Measurements from ENCODE around the gene FABP1.

Gene FABP1

DNA sequence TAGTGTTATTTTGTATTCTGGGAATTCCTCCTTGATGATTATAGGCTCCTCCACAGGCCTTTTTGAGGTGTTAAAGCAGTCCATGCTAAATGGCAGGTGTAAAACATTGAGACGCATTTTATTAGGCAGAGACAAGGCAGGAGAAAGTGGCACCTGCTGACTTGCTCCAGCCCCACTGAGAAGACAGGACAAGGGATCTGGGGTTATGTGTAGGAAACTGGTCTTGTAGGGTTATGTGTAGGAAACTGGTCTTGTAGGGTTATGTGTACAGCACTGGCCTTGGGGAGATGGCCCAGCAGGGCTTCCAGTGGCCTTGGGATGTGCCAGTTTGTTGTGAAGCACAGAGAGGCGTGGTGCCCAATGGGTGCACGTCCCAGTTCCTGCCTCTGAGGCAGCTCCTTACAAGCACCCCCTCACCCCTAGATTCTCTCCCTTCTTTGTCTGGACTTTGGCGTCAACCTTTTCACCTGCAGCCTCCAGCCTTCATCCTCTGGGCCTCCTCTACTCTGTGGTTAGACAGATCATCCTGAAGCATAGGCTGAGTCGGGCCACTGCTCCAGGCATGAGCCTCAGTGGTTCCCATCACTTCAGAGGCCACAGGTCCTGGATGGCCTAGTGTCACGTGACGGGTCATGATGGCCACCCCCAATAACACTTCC, 921 bp upstream of the FABP1 start:
- H3K4me3 ChIP-seq (ENCODE audit: low read length) = no peak overlapping the region
- TF ChIP-seq, protein P1, sequence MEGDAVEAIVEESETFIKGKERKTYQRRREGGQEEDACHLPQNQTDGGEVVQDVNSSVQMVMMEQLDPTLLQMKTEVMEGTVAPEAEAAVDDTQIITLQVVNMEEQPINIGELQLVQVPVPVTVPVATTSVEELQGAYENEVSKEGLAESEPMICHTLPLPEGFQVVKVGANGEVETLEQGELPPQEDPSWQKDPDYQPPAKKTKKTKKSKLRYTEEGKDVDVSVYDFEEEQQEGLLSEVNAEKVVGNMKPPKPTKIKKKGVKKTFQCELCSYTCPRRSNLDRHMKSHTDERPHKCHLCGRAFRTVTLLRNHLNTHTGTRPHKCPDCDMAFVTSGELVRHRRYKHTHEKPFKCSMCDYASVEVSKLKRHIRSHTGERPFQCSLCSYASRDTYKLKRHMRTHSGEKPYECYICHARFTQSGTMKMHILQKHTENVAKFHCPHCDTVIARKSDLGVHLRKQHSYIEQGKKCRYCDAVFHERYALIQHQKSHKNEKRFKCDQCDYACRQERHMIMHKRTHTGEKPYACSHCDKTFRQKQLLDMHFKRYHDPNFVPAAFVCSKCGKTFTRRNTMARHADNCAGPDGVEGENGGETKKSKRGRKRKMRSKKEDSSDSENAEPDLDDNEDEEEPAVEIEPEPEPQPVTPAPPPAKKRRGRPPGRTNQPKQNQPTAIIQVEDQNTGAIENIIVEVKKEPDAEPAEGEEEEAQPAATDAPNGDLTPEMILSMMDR (conservative IDR thresholded peaks at IDR 0.05; ENCODE audit: low read length) = no peak
- no peak for DNase-seq (ENCODE audit: low read depth)

DNA sequence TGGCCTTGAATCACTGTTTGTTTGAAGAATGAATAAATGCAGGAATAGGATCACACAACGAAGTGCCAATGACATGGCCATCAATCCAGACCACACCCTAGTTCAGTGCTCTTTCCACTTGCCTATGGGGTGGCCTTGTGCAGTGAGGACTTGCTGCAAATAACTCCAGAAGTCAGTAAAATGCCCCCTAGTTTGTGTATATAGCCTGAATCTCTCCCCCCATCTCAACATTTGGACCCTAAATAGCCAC, 299 bp downstream of the FABP1 start:
- no peak overlapping the region for H3K4me3 ChIP-seq (ENCODE audit: low read length)

DNA sequence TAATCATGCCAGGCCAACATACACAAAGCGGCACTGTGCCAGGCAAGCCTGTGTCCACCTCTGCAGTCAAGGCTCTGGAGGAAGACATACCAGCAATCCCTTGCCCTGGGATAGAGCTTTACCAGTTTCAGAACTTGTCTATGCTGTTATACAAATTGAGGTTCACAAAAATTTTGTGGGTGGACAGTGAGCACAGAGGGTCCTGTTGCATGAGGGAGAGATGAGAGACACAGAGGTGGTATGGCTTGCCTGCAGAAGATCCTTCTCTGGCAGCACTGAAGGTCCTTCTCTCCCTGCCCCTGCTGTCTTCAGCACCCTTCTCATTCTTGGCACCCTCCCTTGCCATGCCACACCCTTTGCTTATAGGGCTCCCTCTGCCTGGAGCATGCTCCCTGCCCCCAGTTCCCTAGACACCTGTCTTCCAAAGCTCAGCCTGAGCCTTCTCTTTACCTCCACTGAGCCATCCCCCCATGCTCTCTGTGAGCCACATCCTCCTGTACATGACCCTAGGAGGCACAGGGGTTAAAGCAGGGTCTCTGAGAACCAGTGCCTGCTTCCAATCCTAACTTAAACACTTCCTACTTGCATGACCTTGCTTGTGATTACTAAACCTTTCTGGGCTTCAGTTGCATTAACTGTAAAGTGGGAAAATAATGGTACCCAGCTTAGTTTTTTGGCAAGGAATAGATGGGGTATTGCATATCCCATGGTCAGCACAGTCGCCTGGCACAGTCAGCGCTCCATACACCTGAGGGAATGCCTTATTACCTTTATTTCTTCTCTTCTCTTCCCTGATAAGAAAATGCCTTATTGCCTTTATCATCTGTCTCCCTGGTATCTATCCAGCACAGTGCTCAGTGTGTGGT, 857 bp downstream of the FABP1 start:
- no peak for DNase-seq (ENCODE audit: low read depth)
- TF ChIP-seq, protein P1 (conservative IDR thresholded peaks at IDR 0.05; ENCODE audit: low read length) = no peak
- no peak overlapping the region for H3K4me3 ChIP-seq (ENCODE audit: low read length)

More for the DNA sequence above, 299 bp downstream of the FABP1 start:
- DNase-seq (ENCODE audit: low read depth) = no peak
- TF ChIP-seq, protein P1 (conservative IDR thresholded peaks at IDR 0.05; ENCODE audit: low read length) = no peak

DNA sequence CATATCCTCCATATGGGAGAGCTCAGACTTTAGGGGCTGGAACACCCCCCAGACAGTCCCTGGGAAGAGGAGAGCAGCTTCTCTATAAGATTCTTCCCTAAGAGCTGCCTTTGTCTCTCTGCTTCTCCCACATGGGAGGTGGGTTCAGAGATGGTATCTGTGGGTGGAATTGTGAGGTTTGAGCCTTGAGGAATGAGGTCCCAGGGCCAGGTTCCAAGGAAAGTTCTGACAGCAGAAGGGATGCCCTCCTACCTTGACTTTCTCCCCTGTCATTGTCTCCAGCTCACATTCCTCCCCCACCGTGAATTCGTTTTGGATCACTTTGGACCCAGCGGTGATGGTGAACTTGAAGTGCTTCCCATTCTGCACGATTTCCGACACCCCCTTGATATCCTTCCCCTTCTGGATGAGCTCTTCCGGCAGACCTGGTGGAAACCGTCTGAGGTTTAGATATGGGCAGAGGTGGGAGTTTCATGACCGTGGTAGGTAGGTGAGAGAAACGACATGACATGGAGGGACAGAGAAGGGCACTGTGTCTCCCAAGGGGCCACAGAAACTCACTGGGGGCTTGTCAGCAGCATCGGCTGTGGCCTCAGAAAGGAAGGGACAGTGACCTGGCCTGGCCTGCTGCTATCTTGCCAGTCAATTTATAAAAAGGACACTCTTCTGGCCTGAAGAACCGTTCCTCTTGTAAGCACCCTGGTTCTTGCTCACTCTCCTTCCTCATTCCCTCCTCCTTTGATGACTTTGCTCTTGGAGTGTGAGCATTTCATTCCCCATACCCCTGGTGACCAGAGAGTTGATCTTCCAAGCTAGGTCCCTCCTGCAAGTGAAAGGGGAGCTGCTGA, 1.7 kb downstream of the FABP1 start:
- DNase-seq (ENCODE audit: low read depth) = no peak
- H3K4me3 ChIP-seq (ENCODE audit: low read length) = no peak overlapping the region
- TF ChIP-seq, protein P1 (conservative IDR thresholded peaks at IDR 0.05; ENCODE audit: low read length) = no peak

DNA sequence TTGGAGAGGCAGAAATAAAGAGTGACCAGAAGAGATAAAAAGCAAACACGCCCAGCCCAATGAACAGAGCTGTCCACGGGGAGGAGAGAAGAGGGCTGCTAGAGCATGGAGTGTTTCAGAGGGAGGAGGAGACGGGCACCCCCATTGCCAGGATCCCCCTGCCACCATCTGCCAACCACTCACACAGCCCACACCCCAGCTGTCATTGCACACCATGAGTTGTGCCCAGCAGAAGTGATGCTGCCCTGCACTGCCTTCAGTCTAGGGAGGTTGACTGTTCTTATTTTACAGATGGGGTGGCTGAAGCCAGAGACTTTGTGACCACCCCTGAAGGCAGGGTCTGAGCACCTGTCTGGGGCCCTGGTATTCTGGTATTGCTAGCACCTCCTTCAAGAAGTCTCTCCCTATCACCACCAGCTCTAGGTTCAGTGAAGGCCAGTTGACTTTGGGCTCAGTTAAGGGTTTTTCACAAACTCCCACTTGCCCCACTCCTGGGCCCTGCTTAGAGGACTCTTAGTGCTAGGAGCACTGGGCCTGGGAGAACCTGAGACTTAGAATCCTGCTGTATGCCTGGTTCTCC, 2.4 kb downstream of the FABP1 start:
- DNase-seq (ENCODE audit: low read depth) = no peak
- TF ChIP-seq, protein P1 (conservative IDR thresholded peaks at IDR 0.05; ENCODE audit: low read length) = no peak
- H3K4me3 ChIP-seq (ENCODE audit: low read length) = no peak overlapping the region

DNA sequence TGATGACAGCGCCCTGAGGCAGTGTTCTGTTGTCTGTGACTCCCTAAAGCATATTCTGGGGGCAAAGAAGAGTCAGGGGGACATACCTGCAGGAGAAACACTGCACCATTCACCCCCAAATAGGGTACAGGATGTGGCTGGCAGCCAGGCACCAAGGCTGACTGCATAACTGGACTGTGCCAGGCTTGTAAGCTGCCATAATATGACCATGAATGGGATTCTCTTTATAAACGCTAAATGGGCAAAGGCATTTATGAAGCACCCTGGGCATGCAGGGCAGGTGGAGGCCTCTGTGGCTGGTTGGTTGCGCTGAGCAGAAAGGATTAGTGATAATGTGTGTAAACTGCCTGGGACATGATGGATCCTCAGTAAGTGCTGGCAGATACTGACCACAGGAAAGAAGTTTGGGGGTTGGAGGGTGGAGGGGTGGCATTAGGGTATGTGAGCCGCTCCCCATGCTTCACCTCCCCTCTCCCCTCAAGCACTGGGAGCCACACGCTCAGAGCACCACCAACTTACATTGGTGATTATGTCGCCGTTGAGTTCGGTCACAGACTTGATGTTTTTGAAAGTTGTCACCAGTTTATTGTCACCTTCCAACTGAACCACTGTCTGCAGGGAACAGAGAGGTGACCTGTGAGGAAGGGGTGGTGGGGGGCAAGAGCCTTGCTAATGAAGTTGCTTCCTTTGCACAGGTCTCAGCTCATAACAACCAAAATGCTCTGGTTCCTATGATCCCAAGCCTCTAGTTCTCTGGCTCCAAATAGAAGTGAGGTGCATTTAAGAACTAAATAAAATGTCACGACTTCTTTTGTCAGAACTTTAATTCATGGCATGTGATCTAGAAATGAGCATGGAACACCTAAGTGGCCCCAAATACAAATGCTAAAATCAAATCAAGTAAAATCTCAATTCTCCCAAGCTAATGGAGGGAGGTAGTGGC, 3.6 kb downstream of the FABP1 start:
- no peak overlapping the region for H3K4me3 ChIP-seq (ENCODE audit: low read length)
- TF ChIP-seq, protein P1 (conservative IDR thresholded peaks at IDR 0.05; ENCODE audit: low read length) = no peak
- DNase-seq (ENCODE audit: low read depth) = no peak
